GM12892 (cell line): Measurements from ENCODE around the gene C5orf47. TPM values are rescaled to one million over a fixed set of nuclear protein-coding genes. Genes with fewer than 3 reads are reported as not detected.

Source experiments
- DNase-seq: peaks from one replicate; pipeline ENCODE4 v3.0.0; 2011; ENCODE audit not compliant: insufficient read length
- FAIRE-seq: peaks from 2 replicates; lab custom pipeline; 2011; peaks lifted over from hg19 to GRCh38; lab: Jason Lieb, UNC
- POLR2A ChIP-seq: IDR thresholded peaks from 2 replicates; pipeline ENCODE4 v1.6.1; 2011; ENCODE audit warnings: low read depth, low read length, control low read depth
- POLR2AphosphoS5 ChIP-seq: IDR thresholded peaks from 2 replicates; pipeline ENCODE4 v1.6.1; 2011; ENCODE audit warnings: low read depth, low read length, control low read depth
- TAF1 ChIP-seq: IDR thresholded peaks from 2 replicates; pipeline ENCODE4 v1.6.1; 2011; ENCODE audit warnings: low read depth, mild to moderate bottlenecking, control low read depth, low read length, borderline replicate concordance
- polyA plus RNA-seq: library from polyadenylated mRNA; unstranded; fragments of >200 nt; gene quantifications from one replicate; pipeline ENCODE4 v1.2.1, GENCODE V29; 2012; ENCODE audit warnings: missing spikeins, inconsistent platforms; ENCODE audit not compliant: missing spikeins

The C5orf47 gene
- not detected for polyA plus RNA-seq

- no peak for TF ChIP-seq TAF1
- TF ChIP-seq POLR2AphosphoS5 = no peak
- FAIRE-seq (no peak), DNase-seq (no peak)
These were observed at the start of gene C5orf47 for GRCh38 chr5:173988554-173989431. Gene C5orf47, plus strand, starts transcription at chr5:173989170. Its CDS starts 94 bp downstream, at chr5:173989264.

- DNase-seq = no peak
- no peak for FAIRE-seq
- no peak for TF ChIP-seq TAF1
- no peak for TF ChIP-seq POLR2A
- TF ChIP-seq POLR2AphosphoS5 = no peak
These were observed 48.7 kb upstream of the C5orf47 start for GRCh38 chr5:173940269-173940668.

GRCh38 chr5:173941102-173941501, 47.9 kb upstream of the C5orf47 start:
- TF ChIP-seq POLR2A (no peak), TAF1 (no peak), POLR2AphosphoS5 (no peak)
- FAIRE-seq (no peak), DNase-seq (no peak)

GRCh38 chr5:173941758-173942401, 47.1 kb upstream of the C5orf47 start:
- TF ChIP-seq POLR2AphosphoS5 (no peak), POLR2A (no peak), TAF1 (no peak)
- DNase-seq = no peak
- FAIRE-seq = no peak

GRCh38 chr5:173944511-173944910, 44.5 kb upstream of the C5orf47 start:
- DNase-seq = no peak
- FAIRE-seq = no peak
- TF ChIP-seq POLR2AphosphoS5 (no peak), POLR2A (no peak), TAF1 (no peak)

GRCh38 chr5:173945160-173945559, 43.8 kb upstream of the C5orf47 start:
- DNase-seq (no peak), FAIRE-seq (no peak)
- no peak for TF ChIP-seq POLR2AphosphoS5
- no peak for TF ChIP-seq POLR2A
- no peak for TF ChIP-seq TAF1

GRCh38 chr5:173946323-173946722, 42.6 kb upstream of the C5orf47 start:
- no peak for FAIRE-seq

GRCh38 chr5:173950829-173951228, 38.1 kb upstream of the C5orf47 start:
- FAIRE-seq (no peak), DNase-seq (no peak)
- TF ChIP-seq POLR2AphosphoS5 (no peak), TAF1 (no peak)

More at GRCh38 chr5:173946323-173946722, 42.6 kb upstream of the C5orf47 start:
- TF ChIP-seq TAF1 = no peak
- no peak for TF ChIP-seq POLR2AphosphoS5
- no peak for TF ChIP-seq POLR2A
- DNase-seq = no peak

- TF ChIP-seq POLR2A = no peak
- TF ChIP-seq POLR2AphosphoS5 = no peak
- no peak for TF ChIP-seq TAF1
- DNase-seq (no peak), FAIRE-seq (no peak)
These were observed 35.4 kb upstream of the C5orf47 start for GRCh38 chr5:173953528-173954090.

- DNase-seq (no peak), FAIRE-seq (no peak)
- TF ChIP-seq POLR2AphosphoS5 = no peak
These were observed 34.1 kb upstream of the C5orf47 start for GRCh38 chr5:173954671-173955521.

- TF ChIP-seq TAF1 = no peak
- TF ChIP-seq POLR2AphosphoS5 = no peak
- TF ChIP-seq POLR2A = no peak
- no peak for DNase-seq
- no peak for FAIRE-seq
These were observed 28.0 kb upstream of the C5orf47 start for GRCh38 chr5:173960986-173961385.

GRCh38 chr5:173961418-173961817, 27.6 kb upstream of the C5orf47 start:
- DNase-seq = no peak
- TF ChIP-seq POLR2A (no peak), POLR2AphosphoS5 (no peak), TAF1 (no peak)
- FAIRE-seq = no peak
